Naive thymus-derived CD8-positive, alpha-beta T cell (primary cell): ENCODE measurements around the gene RNU1-4. TPM values are rescaled to one million over a fixed set of nuclear protein-coding genes. Genes with fewer than 3 reads are reported as not detected.
A peak's percentile ranks its signal among the peaks of the same experiment; 100 is the strongest.
"Not testable (repeated sequence)": the region's sequence is repeated elsewhere in the genome, so short reads cannot be mapped to it uniquely, and the experiment has no call there.

Experiments
- ATAC-seq, 2 donors: fragments of 150-1000 bp; cut with Tn5 transposase in 1 of 2; sonication (Bioruptor Pico), chemical (Tn5 transposase) in 1 of 2; 1 replicate in 1 of 2; 2 replicates in 1 of 2; pipeline ENCODE4 v1.10.0; 2021; ENCODE audit warnings: mild to moderate bottlenecking in 2 of 2, moderate library complexity in 2 of 2
- POLR2A ChIA-PET: fragments of 350-600 bp; sonication (Branson Sonifier 250); formaldehyde crosslinking; loops from one replicate; lab custom pipeline; 2021; ENCODE audit warnings: antibody characterized with exemption; lab: Charles Lee
- DNase-seq, 10 donors: peaks; one replicate each; pipeline versions ENCODE4 v3.0.0 to v3.0.0-alpha.2; 2020 to 2022
- H3K27ac Mint-ChIP-seq, 10 donors: one replicate each; pipeline ENCODE4 v1.8.0; 2020 to 2022; ENCODE audit warnings: mild to moderate bottlenecking in 10 of 10, mixed read lengths in 10 of 10, moderate library complexity in 4 of 10, inconsistent platforms in 1 of 10
- H3K27me3 Mint-ChIP-seq, 5 donors: one replicate each; pipeline ENCODE4 v1.8.0; 2021 to 2022; ENCODE audit warnings: mixed read lengths in 5 of 5
- H3K36me3 Mint-ChIP-seq, 3 donors: one replicate each; pipeline ENCODE4 v1.8.0; 2020 to 2022; ENCODE audit warnings: mixed read lengths in 3 of 3, mild to moderate bottlenecking in 2 of 3, inconsistent platforms in 1 of 3
- H3K4me1 Mint-ChIP-seq, 4 donors: one replicate each; pipeline ENCODE4 v1.8.0; 2021 to 2022; ENCODE audit warnings: mixed read lengths in 4 of 4
- H3K4me3 Mint-ChIP-seq, 10 donors: one replicate each; pipeline ENCODE4 v1.8.0; 2020 to 2022; ENCODE audit warnings: mild to moderate bottlenecking in 10 of 10, mixed read lengths in 10 of 10, moderate library complexity in 6 of 10, inconsistent platforms in 1 of 10
- H3K9me3 Mint-ChIP-seq, 9 donors: one replicate each; pipeline ENCODE4 v1.8.0; 2020 to 2022; ENCODE audit warnings: mixed read lengths in 9 of 9, mild to moderate bottlenecking in 3 of 9, inconsistent platforms in 1 of 9, moderate library complexity in 1 of 9
- polyA plus RNA-seq, 3 donors: library from polyadenylated mRNA; unstranded; fragments of 300-500 nt; fragmentation: Illumina TruSeq; gene quantifications; one replicate each; pipeline ENCODE4 v1.2.3, GENCODE V29; 2021
- total RNA-seq, 8 experiments: library from RNA in 2 of 8; stranded (reverse) in 2 of 8; gene quantifications; one replicate each; pipeline ENCODE4 v1.2.3 and lab custom pipeline; 2021 to 2026

RNU1-4 gene
- total and polyA plus RNA-seq, 5 experiments from 2014 or later = 22.6 to 3,916 (median 3,449) TPM; not detected in 2

DNA sequence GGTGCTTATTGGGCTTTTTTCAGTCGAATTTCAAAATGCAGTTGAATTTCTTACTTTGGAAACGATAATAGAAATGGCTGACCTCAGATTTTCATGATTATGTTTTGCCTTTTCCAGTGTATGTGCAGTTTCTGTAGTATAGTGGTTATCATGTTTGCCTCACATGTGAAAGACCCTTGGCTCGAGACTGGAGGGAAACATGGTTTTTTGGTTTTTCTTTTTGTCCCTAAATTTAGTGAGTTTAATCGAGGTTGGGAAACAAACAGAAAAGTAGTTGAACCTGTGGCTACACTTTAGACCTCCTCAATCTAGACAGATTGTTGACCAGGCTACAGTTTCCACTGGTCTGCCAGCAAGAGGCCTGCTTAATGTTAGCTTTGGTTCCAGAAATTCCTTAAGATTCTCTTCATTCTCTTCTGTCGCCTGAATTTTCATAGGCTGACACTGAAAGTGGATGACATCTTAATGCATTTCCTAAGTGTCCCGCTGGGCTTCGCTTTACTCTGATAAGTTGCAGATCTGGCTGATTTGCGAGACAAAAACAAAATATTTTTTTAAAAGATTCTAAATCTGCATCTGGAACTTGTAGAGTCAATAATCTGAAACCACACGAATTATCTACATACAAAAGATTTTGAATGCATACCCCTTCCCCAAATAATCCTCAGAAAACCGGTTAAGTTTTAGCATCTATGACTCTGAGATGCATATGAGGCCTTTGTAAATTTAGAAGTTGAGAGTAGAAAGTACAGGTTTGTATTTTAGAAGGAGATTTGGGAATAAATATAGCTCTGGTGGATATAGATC is 14.7 kb upstream of the RNU1-4 start:
- H3K27ac Mint-ChIP-seq, ATAC-seq, H3K4me3 Mint-ChIP-seq, DNase-seq, H3K27me3 Mint-ChIP-seq, H3K36me3 Mint-ChIP-seq, H3K4me1 Mint-ChIP-seq, H3K9me3 Mint-ChIP-seq, POLR2A ChIA-PET: not testable (repeated sequence)

DNA sequence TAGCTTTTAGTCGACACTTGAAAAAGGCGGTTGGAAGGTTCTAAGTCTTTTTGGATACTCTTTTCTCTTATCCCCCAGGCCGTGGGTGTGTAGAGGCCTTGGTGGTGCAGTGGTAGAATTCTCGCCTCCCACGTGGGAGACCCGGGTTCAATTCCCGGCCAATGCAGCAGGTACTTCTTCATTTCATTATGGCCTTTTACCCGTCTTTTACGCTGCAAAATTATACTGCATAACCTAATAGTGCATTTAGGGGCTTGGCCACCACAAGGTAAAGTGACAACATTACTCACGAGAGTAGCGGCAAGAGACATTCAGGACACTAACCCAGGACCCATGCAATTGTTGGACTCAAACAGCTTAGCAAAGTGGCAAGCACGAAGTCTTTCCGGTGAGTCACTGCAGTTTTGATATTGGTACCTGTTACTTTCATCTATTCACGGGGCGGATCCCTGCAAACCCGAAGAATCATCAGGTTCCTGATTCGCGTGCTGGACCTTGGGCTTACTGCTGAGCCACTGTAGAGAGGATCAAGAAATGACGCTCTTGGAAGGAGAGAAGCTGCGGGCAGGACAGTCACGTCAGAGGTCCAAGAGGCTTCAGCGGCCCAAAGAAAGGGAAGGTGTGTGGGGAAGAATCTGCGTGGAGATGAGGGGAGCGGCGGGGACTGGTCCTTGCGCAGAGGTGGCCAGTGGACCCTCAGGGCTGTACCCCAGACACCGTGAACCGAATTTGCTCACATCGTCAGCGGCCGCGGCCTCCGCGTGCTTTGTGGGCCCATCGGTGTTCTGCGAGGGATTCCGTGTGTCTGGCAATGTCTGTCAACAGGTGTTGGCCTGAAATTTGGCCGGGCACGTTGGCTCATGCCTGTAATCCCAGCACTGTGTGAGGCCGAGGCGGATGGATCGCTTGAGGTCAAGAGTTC is 12.9 kb upstream of the RNU1-4 start:
- H3K9me3 Mint-ChIP-seq = no peaks in the 10 kb centered on the region
- POLR2A ChIA-PET = interaction anchor here (0.6 to 1.2 kb wide), 2 partner anchors 26 to 893 kb away, joined by 3 read pairs; no protein-coding TSS in a partner anchor
- H3K4me3 Mint-ChIP-seq = no peak overlapping the region
- H3K27me3 Mint-ChIP-seq = no peaks in the 10 kb centered on the region
- no peaks in the 10 kb centered on the region for H3K36me3 Mint-ChIP-seq
- DNase-seq (peak in 3 of 10 donors; percentile 24 to 67 (median 30)), ATAC-seq (peak; percentile 53 to 73)
- no peak overlapping the region for H3K27ac Mint-ChIP-seq
- no peaks in the 10 kb centered on the region for H3K4me1 Mint-ChIP-seq

DNA sequence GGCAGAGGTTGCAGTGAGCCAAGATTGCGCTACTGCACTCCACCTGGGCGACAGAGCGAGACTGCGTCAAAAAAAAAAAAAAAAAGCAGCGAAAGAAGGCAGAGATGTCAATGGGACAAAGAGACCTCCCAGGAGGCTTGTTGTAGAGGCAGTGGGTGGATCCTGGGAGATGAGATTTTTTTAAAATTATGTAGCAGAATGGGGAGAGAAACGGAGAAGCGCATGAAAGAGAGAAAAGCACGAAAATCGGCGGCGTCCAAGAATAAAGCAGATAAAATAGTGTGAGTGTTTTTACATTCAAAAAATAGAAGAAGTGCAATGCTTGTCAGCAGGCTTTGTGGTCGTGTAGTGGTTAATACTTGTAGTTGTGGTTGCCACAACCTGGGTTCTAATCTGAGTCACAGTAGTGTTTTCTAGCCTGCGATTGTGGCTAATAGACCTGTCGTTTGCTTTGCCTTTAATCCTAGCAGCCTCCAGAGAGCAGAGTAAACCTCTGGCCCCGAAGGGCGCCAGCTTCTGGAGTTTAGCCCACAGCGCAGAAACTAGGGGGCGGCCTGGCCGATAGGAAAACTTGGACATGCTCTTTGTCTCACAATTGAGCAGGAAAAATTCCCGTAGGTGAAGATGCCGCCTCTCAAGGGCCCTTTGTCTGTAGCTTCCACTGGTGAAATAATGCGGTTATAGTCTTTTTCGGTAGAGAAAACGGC is 11.9 kb upstream of the RNU1-4 start:
- H3K27me3 Mint-ChIP-seq, H3K4me3 Mint-ChIP-seq, H3K9me3 Mint-ChIP-seq, POLR2A ChIA-PET, H3K36me3 Mint-ChIP-seq, H3K27ac Mint-ChIP-seq, H3K4me1 Mint-ChIP-seq: not testable (repeated sequence)
- DNase-seq (peak in 3 of 10 donors; percentile 4 to 54 (median 27)), ATAC-seq (peak; percentile 12 to 33)

DNA sequence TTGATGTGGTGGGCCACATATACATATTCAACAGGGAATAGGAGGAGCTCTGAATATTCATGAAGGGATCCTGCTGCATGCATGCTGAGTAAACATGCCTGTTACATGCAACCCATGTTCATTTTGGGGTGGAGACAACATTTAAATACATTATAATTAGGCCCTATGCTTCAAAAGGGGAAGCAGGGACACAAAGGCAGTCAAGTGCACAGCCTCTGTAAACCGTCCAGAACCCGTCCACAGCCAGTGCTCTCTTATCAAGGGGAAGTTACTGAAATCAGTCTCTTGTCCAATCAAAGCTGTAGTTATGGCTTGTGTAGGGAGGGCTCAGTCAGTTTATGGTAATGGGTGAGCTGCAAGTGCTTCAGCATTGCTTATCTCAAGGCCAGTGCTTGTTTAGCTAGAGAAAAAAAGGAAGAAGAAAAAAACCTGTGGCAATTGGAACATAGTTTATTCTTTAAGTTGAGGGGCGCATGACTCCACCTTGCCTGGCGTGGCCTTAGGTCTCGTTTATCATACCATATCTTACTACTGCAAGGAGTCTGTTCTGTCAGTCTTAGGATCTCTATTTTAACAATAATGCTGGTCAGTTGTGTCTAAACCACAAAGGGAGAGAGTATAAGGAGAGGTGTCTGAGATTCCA is 7.9 kb upstream of the RNU1-4 start:
- ATAC-seq, H3K9me3 Mint-ChIP-seq, H3K27ac Mint-ChIP-seq, H3K36me3 Mint-ChIP-seq, H3K4me1 Mint-ChIP-seq, H3K27me3 Mint-ChIP-seq, DNase-seq, POLR2A ChIA-PET, H3K4me3 Mint-ChIP-seq: not testable (repeated sequence)

DNA sequence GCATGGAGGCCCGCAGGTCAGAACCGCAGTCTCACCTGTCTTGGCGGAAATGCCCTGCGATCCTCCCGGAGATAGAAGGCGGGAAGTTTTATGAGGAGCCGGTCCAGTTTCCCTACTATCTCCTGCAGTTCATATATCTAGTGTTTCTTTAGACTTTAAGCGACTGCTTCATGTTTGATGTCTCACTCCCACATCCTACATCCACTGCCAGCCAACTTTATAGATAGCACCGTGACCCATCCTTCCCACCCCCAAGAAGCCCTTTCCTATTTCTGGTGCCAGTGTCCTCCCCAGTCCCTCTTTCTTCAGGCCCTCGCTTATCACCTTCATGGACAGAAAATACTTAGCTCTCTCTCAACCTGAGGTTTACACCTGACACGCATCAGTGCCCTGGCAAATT is 914 bp downstream of the RNU1-4 start:
- H3K36me3 Mint-ChIP-seq, H3K9me3 Mint-ChIP-seq, H3K4me3 Mint-ChIP-seq, H3K4me1 Mint-ChIP-seq, H3K27me3 Mint-ChIP-seq, H3K27ac Mint-ChIP-seq, ATAC-seq, DNase-seq, POLR2A ChIA-PET: not testable (repeated sequence)

DNA sequence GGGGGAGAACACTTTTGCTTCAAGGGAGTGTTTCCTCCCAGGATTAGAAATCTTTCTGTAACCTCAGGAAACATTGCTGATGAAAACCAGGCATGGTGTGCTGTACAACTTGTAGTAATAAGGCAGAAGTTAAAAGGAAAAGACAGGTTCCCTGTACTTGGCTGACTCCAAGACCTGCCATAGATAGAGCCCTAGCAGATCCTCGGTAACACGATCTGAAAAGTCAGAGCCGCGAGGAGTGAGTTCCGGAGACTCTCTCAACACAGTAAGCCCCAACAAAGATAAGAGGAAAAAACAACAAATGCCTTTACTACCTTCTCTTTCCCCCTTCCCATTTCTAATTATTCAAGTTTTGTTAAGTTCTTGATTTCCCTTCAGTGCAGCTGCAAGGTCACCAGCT is 7.3 kb downstream of the RNU1-4 start:
- H3K4me3 Mint-ChIP-seq, POLR2A ChIA-PET, H3K27me3 Mint-ChIP-seq, H3K4me1 Mint-ChIP-seq, DNase-seq, H3K36me3 Mint-ChIP-seq, H3K9me3 Mint-ChIP-seq, ATAC-seq, H3K27ac Mint-ChIP-seq: not testable (repeated sequence)

DNA sequence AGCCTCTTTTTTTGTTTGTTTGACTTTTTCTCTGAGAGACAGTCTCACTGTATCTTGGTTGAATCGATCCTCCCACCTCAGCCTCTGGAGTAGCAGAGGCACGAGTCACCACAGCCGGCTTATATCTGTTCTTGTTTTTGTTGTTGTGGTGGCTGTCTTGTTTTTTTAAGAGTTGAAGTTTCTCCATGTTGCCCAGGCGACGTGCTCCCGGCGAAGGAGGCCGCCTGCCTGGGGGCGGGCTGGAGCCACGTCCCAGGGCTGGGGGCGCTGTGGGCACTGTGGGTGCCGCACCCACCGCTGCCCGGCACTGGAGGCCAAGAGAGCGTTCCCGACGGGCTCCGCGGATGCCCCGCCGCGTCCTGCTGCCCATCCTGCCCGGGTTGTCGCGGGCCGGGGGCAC is 8.4 kb downstream of the RNU1-4 start:
- H3K9me3 Mint-ChIP-seq, H3K27me3 Mint-ChIP-seq, H3K4me3 Mint-ChIP-seq, ATAC-seq, H3K27ac Mint-ChIP-seq, H3K36me3 Mint-ChIP-seq, POLR2A ChIA-PET, H3K4me1 Mint-ChIP-seq, DNase-seq: not testable (repeated sequence)

DNA sequence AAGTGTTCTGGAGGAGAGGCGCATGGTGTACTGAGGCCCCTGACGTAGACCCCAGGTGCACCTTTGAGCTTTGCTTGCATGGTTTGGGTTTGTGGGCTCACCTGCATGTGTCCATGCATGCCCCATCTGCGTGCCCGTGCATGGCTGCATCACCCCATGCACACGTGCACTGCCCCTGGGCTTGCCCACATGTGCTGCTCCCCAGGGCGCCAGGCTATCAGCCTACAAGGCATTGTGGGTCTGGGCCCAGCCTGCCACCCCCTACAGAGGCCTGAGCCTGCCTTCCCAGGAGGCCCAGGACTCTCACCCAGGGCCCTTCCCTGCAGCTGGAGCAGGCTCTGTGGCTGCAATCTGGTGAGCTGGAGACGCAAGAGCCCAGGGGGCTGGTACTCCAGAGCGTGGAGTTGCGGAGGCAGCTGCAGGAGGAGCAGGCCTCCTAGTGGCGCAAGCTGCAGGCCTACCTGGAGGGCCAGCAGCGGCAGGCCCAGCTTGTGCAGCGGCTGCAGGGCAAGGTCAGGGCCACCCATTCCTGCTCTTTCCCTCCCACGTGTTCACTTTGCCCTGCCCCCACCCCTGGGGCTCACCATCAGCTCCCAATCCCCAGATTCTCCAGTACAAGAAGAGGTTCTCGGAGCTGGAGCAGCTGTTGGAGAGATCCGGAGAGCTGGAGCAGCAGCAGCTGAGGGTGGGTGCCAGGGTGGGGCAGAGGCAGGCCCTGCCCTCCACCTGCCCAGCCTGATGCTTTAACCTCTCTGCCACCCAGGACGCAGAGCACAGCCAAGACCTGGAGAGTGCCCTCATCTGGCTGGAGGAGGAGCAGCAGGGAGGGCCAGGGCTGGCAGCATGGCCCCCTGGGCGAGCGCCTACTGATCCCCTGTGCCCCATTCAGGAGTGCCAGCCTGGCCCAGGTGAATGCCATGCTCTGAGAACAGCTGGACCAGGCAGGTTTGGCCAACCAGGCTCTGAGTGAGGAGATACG is 9.9 kb downstream of the RNU1-4 start:
- H3K36me3 Mint-ChIP-seq, POLR2A ChIA-PET, DNase-seq, H3K9me3 Mint-ChIP-seq, H3K4me1 Mint-ChIP-seq, H3K27ac Mint-ChIP-seq, H3K4me3 Mint-ChIP-seq, H3K27me3 Mint-ChIP-seq: not testable (repeated sequence)
- ATAC-seq = peak; percentile 67 to 73

DNA sequence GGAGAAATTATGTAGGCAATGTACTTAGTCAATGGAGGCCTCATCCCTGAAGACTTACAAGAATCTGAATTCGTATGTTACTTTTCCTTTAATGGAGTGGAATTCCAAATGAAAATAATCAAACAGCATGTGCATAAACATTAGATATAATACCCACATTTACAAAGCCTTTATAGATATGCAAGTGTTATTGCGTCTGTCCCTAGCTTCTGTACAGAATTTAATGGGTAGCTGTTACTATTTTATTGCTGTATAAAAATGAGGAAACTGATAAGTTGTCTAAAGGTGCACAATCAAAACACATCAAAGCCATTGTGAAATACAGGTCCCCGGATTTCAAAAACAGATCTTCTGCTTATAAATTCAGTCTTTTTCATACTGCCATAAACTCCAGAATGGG is 12.5 kb downstream of the RNU1-4 start:
- H3K4me1 Mint-ChIP-seq, H3K9me3 Mint-ChIP-seq, ATAC-seq, DNase-seq, H3K4me3 Mint-ChIP-seq, H3K27ac Mint-ChIP-seq, H3K27me3 Mint-ChIP-seq, H3K36me3 Mint-ChIP-seq, POLR2A ChIA-PET: not testable (repeated sequence)

DNA sequence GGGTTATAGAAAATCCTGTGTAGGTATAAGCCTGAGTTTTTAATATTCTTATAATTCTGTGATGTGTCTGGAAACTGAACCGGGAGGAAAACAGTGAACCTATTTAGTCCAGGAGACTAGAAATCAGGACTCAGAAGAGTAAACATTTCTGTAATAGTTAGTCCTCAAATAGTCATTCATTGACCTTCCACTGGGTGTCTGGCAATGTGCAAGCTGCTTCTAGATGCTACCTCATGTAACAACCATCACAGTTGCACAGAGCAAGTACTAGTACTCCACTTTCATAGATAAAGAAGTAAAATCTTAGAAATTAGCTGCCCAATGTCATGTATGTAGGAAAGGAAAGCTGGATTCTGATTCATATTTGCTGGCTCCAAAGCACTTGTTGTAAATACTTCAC is 15.1 kb downstream of the RNU1-4 start:
- H3K9me3 Mint-ChIP-seq, H3K4me3 Mint-ChIP-seq, H3K27me3 Mint-ChIP-seq, H3K27ac Mint-ChIP-seq, POLR2A ChIA-PET, DNase-seq, H3K36me3 Mint-ChIP-seq, ATAC-seq, H3K4me1 Mint-ChIP-seq: not testable (repeated sequence)

DNA sequence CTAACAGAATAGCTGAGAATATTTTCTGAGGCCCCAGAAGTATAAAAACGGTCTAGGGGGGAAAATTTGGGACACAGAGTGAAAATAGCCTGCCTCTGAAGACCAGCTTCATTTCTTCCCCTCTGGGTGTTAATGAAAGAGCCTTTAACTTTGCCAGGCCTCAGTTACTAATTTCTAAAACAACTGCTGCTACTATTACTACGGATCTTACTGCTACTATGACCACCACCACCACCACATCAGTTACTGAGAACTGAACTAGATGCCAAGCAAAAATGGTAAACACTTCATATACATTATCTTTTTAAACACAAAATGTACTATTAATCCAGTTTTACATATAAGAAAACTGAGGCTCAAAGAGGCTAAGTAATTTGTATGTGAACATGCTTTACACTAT is 15.6 kb downstream of the RNU1-4 start:
- DNase-seq, H3K27ac Mint-ChIP-seq, ATAC-seq, H3K36me3 Mint-ChIP-seq, H3K4me3 Mint-ChIP-seq, POLR2A ChIA-PET, H3K4me1 Mint-ChIP-seq, H3K27me3 Mint-ChIP-seq, H3K9me3 Mint-ChIP-seq: not testable (repeated sequence)

DNA sequence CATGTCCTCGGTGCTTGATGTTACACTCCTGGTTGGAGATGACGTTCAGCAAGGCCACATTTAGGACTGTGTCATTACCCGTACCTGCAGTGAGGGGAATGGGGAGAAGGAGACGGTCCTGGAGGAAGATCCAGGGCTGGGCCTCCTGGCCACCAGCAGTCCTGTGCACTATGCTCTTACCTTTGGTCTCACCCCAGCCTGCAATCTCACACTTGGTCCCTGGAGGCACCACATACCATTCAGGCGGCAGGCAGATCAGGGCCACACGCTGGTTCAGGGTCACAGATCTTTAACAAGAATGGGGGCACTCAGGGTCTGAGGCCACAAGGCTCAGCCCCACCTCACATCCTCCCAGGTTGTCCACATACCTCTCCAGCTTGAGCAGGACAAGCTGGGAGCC is 17.3 kb downstream of the RNU1-4 start:
- DNase-seq, H3K27ac Mint-ChIP-seq, H3K36me3 Mint-ChIP-seq, H3K27me3 Mint-ChIP-seq, H3K4me1 Mint-ChIP-seq, H3K9me3 Mint-ChIP-seq, H3K4me3 Mint-ChIP-seq, POLR2A ChIA-PET, ATAC-seq: not testable (repeated sequence)
